ENCODE data around the gene DNAH2. TPM values are rescaled to one million over a fixed set of nuclear protein-coding genes. Genes with fewer than 3 reads are reported as not detected.
A peak's percentile ranks its signal among the peaks of the same experiment; 100 is the strongest.

Gene DNAH2
- total and polyA plus RNA-seq, 9 of the 15 experiments (the other 6 are each of a cell fraction or from before 2014, with no cell fraction given), result 0.03 TPM; not detected in 8

DNA sequence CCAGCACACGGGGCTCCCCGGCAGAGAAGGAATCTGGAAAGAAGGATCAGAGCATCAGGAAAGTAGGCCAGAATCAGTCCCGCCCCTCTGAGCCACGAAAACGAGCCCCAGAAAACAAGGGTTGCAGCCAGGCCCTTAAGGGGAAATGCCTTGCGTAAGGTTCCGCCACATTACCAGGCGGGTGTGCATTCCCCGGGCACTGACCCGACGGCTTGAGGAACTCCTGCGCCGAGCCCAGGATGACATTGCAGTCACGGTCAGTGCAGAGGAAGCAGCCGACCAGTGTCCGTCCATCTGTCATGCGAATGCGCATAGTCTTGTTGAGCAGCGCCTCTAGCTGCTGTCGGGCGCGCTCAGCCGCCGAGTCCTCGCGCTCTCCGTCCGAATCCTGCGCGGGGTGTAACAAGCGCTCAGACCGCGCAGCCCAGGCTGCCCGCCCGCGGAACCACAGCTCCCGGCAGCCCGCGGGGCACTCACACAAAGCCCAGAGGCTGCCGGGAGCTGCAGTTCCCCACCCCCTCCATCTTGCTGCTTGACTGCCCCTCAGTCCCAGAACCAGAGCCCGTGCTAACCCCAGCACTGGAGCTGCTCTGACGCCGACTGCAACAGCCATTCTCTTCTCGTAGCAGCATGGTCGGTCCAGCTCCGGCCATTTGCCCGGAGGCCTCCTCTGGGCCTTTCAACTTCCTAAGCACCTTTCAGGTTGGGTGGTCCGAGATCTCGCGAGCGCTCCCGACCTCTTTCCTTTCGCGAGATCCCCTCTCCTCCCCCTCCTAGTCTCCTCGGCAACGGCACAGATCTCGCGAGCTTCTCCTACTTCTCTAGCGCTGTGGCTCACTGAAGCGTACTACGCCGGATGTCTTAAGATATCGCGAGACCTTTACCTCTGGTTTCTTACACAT lies 139.5 kb downstream of the DNAH2 start, which contains the start of gene NAA38 (continued):
- TF ChIP-seq ZNF318 (IDR thresholded peaks at IDR 0.05; ENCODE audit: borderline replicate concordance in 1 of 2, low read depth in 1 of 2), result no peak
- TF ChIP-seq SMARCB1 (IDR thresholded peaks at IDR 0.05; ENCODE audit: insufficient read length, low read depth), result no peak
- no peak for TF ChIP-seq IRF2 (CRISPR knock-in tag; IDR thresholded peaks at IDR 0.05)
- TF ChIP-seq MCM2 (IDR thresholded peaks at IDR 0.05; ENCODE audit: low read depth), result no peak
- no peak for TF ChIP-seq GATA2 (CRISPR knock-in tag; IDR thresholded peaks at IDR 0.05)
- TF ChIP-seq, protein P1, sequence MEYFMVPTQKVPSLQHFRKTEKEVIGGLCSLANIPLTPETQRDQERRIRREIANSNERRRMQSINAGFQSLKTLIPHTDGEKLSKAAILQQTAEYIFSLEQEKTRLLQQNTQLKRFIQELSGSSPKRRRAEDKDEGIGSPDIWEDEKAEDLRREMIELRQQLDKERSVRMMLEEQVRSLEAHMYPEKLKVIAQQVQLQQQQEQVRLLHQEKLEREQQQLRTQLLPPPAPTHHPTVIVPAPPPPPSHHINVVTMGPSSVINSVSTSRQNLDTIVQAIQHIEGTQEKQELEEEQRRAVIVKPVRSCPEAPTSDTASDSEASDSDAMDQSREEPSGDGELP (CRISPR knock-in tag; IDR thresholded peaks at IDR 0.05; ENCODE audit: borderline replicate concordance), result peak; percentile 84
- peak; percentile 90; the same call in 1 of the 2 replicates for TF ChIP-seq ZBTB1 (CRISPR knock-in tag; IDR thresholded peaks at IDR 0.05; ENCODE audit: borderline replicate concordance, low read depth)
- no peak for TF ChIP-seq TEAD2 (tag; IDR thresholded peaks at IDR 0.05)
- no peak for TF ChIP-seq TAF1 (IDR thresholded peaks at IDR 0.05; ENCODE audit: control insufficient read depth, extremely low read depth, insufficient read depth, low read length, severe bottlenecking)
- no peak for TF ChIP-seq HINFP (tag; conservative IDR thresholded peaks at IDR 0.05; ENCODE audit: low read depth)
- TF ChIP-seq TAF15 (IDR thresholded peaks at IDR 0.05; ENCODE audit: low read depth, low read length), result no peak
- no peak for TF ChIP-seq MIER1 (IDR thresholded peaks at IDR 0.05; ENCODE audit: low read depth)
- TF ChIP-seq NCOR1 (IDR thresholded peaks at IDR 0.05), result no peak; the same call in 1 of the 2 replicates
- TF ChIP-seq, protein P2, sequence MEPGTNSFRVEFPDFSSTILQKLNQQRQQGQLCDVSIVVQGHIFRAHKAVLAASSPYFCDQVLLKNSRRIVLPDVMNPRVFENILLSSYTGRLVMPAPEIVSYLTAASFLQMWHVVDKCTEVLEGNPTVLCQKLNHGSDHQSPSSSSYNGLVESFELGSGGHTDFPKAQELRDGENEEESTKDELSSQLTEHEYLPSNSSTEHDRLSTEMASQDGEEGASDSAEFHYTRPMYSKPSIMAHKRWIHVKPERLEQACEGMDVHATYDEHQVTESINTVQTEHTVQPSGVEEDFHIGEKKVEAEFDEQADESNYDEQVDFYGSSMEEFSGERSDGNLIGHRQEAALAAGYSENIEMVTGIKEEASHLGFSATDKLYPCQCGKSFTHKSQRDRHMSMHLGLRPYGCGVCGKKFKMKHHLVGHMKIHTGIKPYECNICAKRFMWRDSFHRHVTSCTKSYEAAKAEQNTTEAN (CRISPR knock-in tag; IDR thresholded peaks at IDR 0.05), result no peak

Measured in K562 (cell line).